ENCODE results near the gene C13orf42.
"Not testable (repeated sequence)": the region's sequence is repeated elsewhere in the genome, so short reads cannot be mapped to it uniquely, and the experiment has no call there.

The C13orf42 gene

GRCh38 chr13:51120873-51121272, 9.8 kb upstream of the C13orf42 start:
- not testable (repeated sequence) for DNase-seq (ENCODE audit: low read depth)

GRCh38 chr13:51118809-51119431, 7.8 kb upstream of the C13orf42 start:
- DNase-seq (ENCODE audit: low read depth), result no peak

- no peak for DNase-seq (ENCODE audit: low read depth)
Measured at GRCh38 chr13:51113969-51114368, 2.9 kb upstream of the C13orf42 start.

GRCh38 chr13:51113186-51113881, 2.3 kb upstream of the C13orf42 start:
- no peak for DNase-seq (ENCODE audit: low read depth)

GRCh38 chr13:51112771-51113170, 1.7 kb upstream of the C13orf42 start:
- DNase-seq (ENCODE audit: low read depth), result no peak

GRCh38 chr13:51111997-51112396, 923 bp upstream of the C13orf42 start:
- no peak for DNase-seq (ENCODE audit: low read depth)

GRCh38 chr13:51107996-51108395, 3.1 kb downstream of the C13orf42 start:
- no peak for DNase-seq (ENCODE audit: low read depth)

- no peak for DNase-seq (ENCODE audit: low read depth)
Measured at GRCh38 chr13:51105046-51105445, 6.0 kb downstream of the C13orf42 start.

GRCh38 chr13:51101636-51102235, 9.3 kb downstream of the C13orf42 start:
- no peak for DNase-seq (ENCODE audit: low read depth)

GRCh38 chr13:51097353-51098043, 13.6 kb downstream of the C13orf42 start:
- no peak for DNase-seq (ENCODE audit: low read depth)

GRCh38 chr13:51096131-51096530, 14.9 kb downstream of the C13orf42 start:
- DNase-seq (ENCODE audit: low read depth), result no peak

- no peak for DNase-seq (ENCODE audit: low read depth)
Measured at GRCh38 chr13:51093574-51093973, 17.5 kb downstream of the C13orf42 start.

GRCh38 chr13:51091839-51092238, 19.2 kb downstream of the C13orf42 start:
- DNase-seq (ENCODE audit: low read depth), result no peak

- no peak for DNase-seq (ENCODE audit: low read depth)
Measured at GRCh38 chr13:51083706-51084105, 27.4 kb downstream of the C13orf42 start.

GRCh38 chr13:51080478-51081065, 30.5 kb downstream of the C13orf42 start:
- DNase-seq (ENCODE audit: low read depth), result not testable (repeated sequence)

- no peak for DNase-seq (ENCODE audit: low read depth)
Measured at GRCh38 chr13:51071493-51071892, 39.6 kb downstream of the C13orf42 start.

GRCh38 chr13:51070005-51070649, 40.9 kb downstream of the C13orf42 start:
- peak; percentile 72 for DNase-seq (ENCODE audit: low read depth)

- no peak for DNase-seq (ENCODE audit: low read depth)
Measured at GRCh38 chr13:51068501-51068900, 42.6 kb downstream of the C13orf42 start.

GRCh38 chr13:51067706-51068105, 43.4 kb downstream of the C13orf42 start:
- DNase-seq (ENCODE audit: low read depth), result no peak

GRCh38 chr13:51067210-51067701, 43.8 kb downstream of the C13orf42 start:
- DNase-seq (ENCODE audit: low read depth), result no peak

- DNase-seq (ENCODE audit: low read depth), result peak; percentile 19
Measured at GRCh38 chr13:51066091-51066831, 44.8 kb downstream of the C13orf42 start.
